ENCODE measurements around the gene PDE3B. TPM values are rescaled to one million over a fixed set of nuclear protein-coding genes. Genes with fewer than 3 reads are reported as not detected.

The PDE3B gene
- total RNA-seq, 1 donor from 2014 or later, result 5.3 TPM

Other genes with a start within 250 kb of the PDE3B start
- 39.1 TPM for gene COPB1, start 144.0 kb upstream of the PDE3B start, total RNA-seq
- 110 TPM for gene PSMA1, start 123.4 kb upstream of the PDE3B start, total RNA-seq
- gene CYP2R1, start 248.4 kb downstream of the PDE3B start, total RNA-seq, result 5.0 TPM

Measured in Right ventricle myocardium superior (tissue), 1 donor.